DND-41 (cell line): ENCODE results near the gene MLC1.

Experiments used
- ATAC-seq: fragments of 200-7000 bp; cut with Tn5 transposase; 3 replicates; pipeline ENCODE4 v1.9.1; 2021; ENCODE audit warnings: low read depth; ENCODE audit not compliant: insufficient read depth
- DNase-seq: peaks from one replicate; pipeline ENCODE4 v3.0.0-alpha.2; 2020
- H2AFZ ChIP-seq: 2 replicates; pipeline ENCODE4 v1.6.0; 2012; ENCODE audit warnings: low read depth, low read length
- H3K27ac ChIP-seq: 2 replicates; pipeline ENCODE4 v1.5.1; 2012; ENCODE audit warnings: low read length, inconsistent platforms
- H3K27me3 ChIP-seq: fragments of 200-600 bp; sonication (generic); 2 replicates; pipeline ENCODE4 v1.6.0; 2012; ENCODE audit warnings: low read length, mild to moderate bottlenecking, inconsistent platforms; ENCODE audit not compliant: insufficient read depth, poor library complexity
- H3K36me3 ChIP-seq: 2 replicates; pipeline ENCODE4 v1.5.1; 2012; ENCODE audit warnings: low read length, inconsistent platforms; ENCODE audit not compliant: insufficient read depth
- H3K4me1 ChIP-seq: 2 replicates; pipeline ENCODE4 v1.5.1; 2012; ENCODE audit warnings: mild to moderate bottlenecking, low read length; ENCODE audit not compliant: insufficient read depth
- H3K4me2 ChIP-seq: 2 replicates; pipeline ENCODE4 v1.6.0; 2012; ENCODE audit warnings: mild to moderate bottlenecking, moderate library complexity, low read length, inconsistent platforms; ENCODE audit not compliant: insufficient read depth
- H3K4me3 ChIP-seq, 2 experiments: fragments of 200-600 bp in 1 of 2; shearing (Covaris generic) in 1 of 2; 2 replicates each; pipeline ENCODE4 v1.5.1; 2012 to 2016; ENCODE audit warnings: inconsistent platforms in 2 of 2, low read length in 2 of 2, mild to moderate bottlenecking in 2 of 2, low read depth in 1 of 2, moderate library complexity in 1 of 2
- H3K79me2 ChIP-seq: 2 replicates; pipeline ENCODE4 v1.6.0; 2012; ENCODE audit warnings: low read length, inconsistent platforms; ENCODE audit not compliant: insufficient read depth
- H3K9ac ChIP-seq: 2 replicates; pipeline ENCODE4 v1.6.0; 2012; ENCODE audit warnings: low read depth, mild to moderate bottlenecking, inconsistent platforms, low read length, moderate library complexity
- H3K9me3 ChIP-seq: 2 replicates; pipeline ENCODE4 v1.5.1; 2012; ENCODE audit warnings: low read length, moderate library complexity, mild to moderate bottlenecking, inconsistent platforms; ENCODE audit not compliant: insufficient read depth, severe bottlenecking
- H4K20me1 ChIP-seq: 2 replicates; pipeline ENCODE4 v1.6.0; 2012; ENCODE audit warnings: low read length; ENCODE audit not compliant: insufficient read depth
- EZH2 ChIP-seq: IDR thresholded peaks from 3 replicates; pipeline ENCODE4 v1.6.1; 2012; ENCODE audit warnings: borderline replicate concordance, low read depth, mild to moderate bottlenecking, moderate library complexity, low read length, inconsistent platforms; ENCODE audit not compliant: severe bottlenecking
- TF ChIP-seq, protein P1 (sequence below): IDR thresholded peaks from 2 replicates; pipeline ENCODE4 v1.5.1; 2012; ENCODE audit warnings: borderline replicate concordance, low read length, moderate library complexity, mild to moderate bottlenecking; ENCODE audit not compliant: poor library complexity, severe bottlenecking; ENCODE audit errors: extremely low read depth

The MLC1 gene

DNA sequence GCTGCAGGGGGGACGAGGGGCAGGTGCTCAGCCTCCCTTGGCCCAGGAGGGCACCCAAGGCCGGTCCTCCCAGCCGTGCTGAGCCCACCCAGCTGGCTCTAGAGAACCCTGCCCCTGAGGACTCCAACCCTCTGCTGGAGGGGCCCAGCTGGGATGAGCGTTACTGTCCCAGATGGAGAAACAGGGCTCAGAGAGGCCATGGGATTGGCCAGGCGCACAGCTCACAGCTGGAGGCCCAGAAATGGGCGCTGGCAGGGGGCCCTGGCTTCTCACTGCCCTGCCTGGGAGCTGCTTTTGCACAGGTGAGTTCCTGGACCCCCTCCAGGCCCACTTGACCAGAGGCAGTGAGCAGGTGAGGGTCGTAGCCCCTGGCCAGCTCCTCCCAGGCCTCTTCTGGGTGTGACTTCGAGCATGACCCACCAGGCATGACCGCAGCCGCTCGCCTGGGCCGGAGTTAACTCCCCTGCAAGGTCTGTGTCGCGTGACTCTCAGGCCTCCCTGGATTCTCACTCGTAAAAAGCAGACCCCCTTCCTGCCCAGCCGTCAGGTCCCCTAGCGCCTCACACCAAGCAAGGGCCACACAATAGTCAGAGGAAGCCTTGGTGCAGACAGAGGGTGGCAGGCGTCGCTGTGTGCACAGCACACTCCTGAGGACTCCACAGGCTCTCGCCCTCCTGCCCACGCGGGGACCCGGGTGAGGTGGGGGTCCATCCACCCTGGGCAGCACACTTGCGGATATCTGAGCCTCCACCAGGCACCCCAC lies 52.9 kb downstream of the MLC1 start:
- H4K20me1 ChIP-seq, result peaks cover 8% of the 10 kb centered on the region
- no peaks in the 10 kb centered on the region for H3K4me1 ChIP-seq
- no peak overlapping the region for H3K27ac ChIP-seq
- TF ChIP-seq, protein P1, sequence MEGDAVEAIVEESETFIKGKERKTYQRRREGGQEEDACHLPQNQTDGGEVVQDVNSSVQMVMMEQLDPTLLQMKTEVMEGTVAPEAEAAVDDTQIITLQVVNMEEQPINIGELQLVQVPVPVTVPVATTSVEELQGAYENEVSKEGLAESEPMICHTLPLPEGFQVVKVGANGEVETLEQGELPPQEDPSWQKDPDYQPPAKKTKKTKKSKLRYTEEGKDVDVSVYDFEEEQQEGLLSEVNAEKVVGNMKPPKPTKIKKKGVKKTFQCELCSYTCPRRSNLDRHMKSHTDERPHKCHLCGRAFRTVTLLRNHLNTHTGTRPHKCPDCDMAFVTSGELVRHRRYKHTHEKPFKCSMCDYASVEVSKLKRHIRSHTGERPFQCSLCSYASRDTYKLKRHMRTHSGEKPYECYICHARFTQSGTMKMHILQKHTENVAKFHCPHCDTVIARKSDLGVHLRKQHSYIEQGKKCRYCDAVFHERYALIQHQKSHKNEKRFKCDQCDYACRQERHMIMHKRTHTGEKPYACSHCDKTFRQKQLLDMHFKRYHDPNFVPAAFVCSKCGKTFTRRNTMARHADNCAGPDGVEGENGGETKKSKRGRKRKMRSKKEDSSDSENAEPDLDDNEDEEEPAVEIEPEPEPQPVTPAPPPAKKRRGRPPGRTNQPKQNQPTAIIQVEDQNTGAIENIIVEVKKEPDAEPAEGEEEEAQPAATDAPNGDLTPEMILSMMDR, result no peak
- no peak for TF ChIP-seq EZH2
- no peak overlapping the region for H3K9ac ChIP-seq
- ATAC-seq, result no peak
- H2AFZ ChIP-seq, result no peak overlapping the region
- no peak for DNase-seq
- H3K79me2 ChIP-seq, result no peaks in the 10 kb centered on the region
- H3K4me2 ChIP-seq, result no peak overlapping the region
- H3K4me3 ChIP-seq, result no peak overlapping the region
- H3K36me3 ChIP-seq, result no peaks in the 10 kb centered on the region
- H3K9me3 ChIP-seq, result no peaks in the 10 kb centered on the region
- peaks cover 18% of the 10 kb centered on the region for H3K27me3 ChIP-seq

DNA sequence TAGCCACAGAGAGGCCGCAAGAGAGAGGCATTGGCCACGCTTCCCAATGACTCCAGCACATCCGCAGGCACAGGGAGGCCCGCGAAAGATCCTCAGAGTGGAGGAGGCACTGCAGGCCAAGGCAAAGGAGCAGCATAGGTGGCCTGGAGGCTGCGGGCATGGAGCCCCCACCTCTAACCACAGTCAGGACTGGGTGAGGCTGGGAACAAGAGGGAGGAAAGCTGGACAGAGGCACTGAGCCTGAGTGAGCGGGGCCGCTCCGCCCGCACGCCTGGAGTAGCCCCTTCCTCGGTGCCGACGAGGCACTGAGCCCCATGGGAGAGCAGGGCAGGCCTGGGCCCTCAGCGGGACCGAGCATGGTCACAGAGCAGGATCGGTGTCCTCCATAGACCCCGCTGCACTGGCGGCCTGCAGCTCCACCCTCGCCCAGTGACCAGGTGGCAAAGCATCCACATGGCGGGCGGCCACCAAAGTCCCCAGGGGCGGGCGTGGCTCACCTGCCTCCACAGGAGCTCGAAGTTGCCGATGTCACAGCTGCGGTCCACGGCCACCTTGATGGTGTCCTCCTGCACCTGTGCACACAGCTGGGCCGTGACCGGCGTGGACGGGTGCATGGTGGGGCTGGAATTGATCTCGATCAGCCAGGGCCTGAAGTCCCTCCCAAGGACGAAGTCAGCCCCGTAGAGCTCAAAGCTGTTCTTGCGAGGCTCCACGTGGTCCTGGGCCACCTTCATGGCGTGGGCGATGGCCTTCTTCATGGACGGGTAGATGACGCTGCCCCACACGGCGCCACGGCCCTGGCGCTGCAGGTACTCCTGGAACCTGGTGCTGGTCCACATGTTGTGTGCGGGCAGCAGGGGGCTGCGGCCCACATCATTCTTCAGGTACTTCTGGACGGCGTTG lies 53.8 kb downstream of the MLC1 start:
- Histone ChIP-seq H3K4me3 (no peak overlapping the region), H3K27ac (no peak overlapping the region), H3K36me3 (no peaks in the 10 kb centered on the region), H3K4me1 (no peaks in the 10 kb centered on the region), H3K27me3 (peaks cover 18% of the 10 kb centered on the region), H2AFZ (no peak overlapping the region), H3K9ac (no peak overlapping the region), H3K9me3 (no peaks in the 10 kb centered on the region), H3K4me2 (no peak overlapping the region), H4K20me1 (peaks cover 8% of the 10 kb centered on the region), H3K79me2 (no peaks in the 10 kb centered on the region)
- ATAC-seq, result no peak
- no peak for DNase-seq
- TF ChIP-seq, protein P1, result no peak
- no peak for TF ChIP-seq EZH2

DNA sequence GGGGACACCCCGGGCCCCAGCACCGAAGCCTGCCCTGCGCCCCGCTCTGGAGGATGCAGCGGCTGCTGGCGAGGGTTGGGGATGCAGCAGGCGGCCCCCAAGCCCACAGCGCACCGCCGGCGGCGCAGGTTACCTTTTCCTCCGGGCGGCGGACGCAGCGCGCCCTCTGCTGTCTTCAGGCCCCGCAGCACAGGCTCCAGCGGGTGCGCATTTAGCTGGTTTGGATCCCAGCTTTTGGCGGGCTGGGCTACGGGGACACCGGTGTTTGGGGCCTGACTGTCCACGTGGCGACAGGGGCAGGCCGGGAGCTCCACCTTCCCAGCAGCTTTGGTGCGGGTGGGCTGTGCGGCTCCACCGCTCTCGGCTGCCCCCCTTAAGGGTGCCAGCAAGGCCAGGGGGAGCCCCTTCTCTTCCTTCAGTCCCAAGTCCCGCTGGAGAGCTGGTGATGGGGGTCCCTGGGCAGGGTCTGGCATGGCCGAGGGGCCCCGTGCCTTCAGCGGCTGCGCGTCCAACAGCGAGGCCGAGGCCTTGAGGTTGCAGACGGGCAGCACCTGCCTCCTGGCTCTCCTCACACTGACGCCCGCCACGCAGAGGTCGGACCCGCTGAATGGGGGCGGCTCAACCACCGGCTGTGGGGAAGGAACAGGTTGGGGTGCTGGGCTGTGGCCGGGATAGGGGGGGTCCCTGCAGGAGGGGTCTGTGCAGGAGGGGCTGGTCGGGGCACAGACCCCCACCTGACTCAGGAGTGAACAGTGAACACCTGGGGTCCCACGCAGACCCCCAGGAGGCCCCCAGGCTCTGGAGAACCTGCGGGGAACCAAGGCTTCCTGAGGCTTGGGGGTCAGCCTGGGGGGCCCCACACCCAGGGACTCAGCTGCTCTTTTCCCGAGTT lies 54.7 kb downstream of the MLC1 start:
- DNase-seq (peak; percentile 40), ATAC-seq (peak; percentile 66)
- Histone ChIP-seq H2AFZ (no peak overlapping the region), H3K27me3 (peaks cover 15% of the 10 kb centered on the region), H3K4me1 (no peaks in the 10 kb centered on the region), H3K79me2 (no peaks in the 10 kb centered on the region), H3K27ac (no peak overlapping the region), H3K4me3 (no peak overlapping the region), H3K36me3 (no peaks in the 10 kb centered on the region), H3K9me3 (no peaks in the 10 kb centered on the region), H3K4me2 (no peak overlapping the region), H3K9ac (no peak overlapping the region), H4K20me1 (peaks cover 5% of the 10 kb centered on the region)
- TF ChIP-seq, protein P1, result peak; percentile 57
- no peak for TF ChIP-seq EZH2
